AG04449 (cell line): ENCODE measurements around the gene MUCL3.

Experiments used
- CTCF ChIA-PET: fragments of 350-600 bp; formaldehyde crosslinking; extraction: SDS; loops from one replicate; lab custom pipeline; 2021; ENCODE audit warnings: antibody characterized with exemption; lab: Yijun Ruan, JAX
- POLR2A ChIA-PET: fragments of 400-600, 350-600 bp; formaldehyde crosslinking; extraction: SDS; loops from one replicate; lab custom pipeline; 2020; ENCODE audit warnings: antibody characterized with exemption, inconsistent platforms; lab: Yijun Ruan, JAX
- DNase-seq: peaks from one replicate; pipeline ENCODE4 v3.0.0-alpha.2; 2010; ENCODE audit warnings: low read depth, low spot score
- H3K4me3 ChIP-seq: 2 replicates; pipeline ENCODE4 v1.5.1; 2011; ENCODE audit warnings: low read depth, mild to moderate bottlenecking, control low read depth, low read length
- CTCF ChIP-seq: IDR thresholded peaks from one replicate; pipeline ENCODE4 v1.5.1; 2011; ENCODE audit warnings: mild to moderate bottlenecking, moderate library complexity, low read length, control low read depth, inconsistent platforms; ENCODE audit not compliant: insufficient read depth; ENCODE audit errors: missing control alignments

MUCL3 gene

DNA sequence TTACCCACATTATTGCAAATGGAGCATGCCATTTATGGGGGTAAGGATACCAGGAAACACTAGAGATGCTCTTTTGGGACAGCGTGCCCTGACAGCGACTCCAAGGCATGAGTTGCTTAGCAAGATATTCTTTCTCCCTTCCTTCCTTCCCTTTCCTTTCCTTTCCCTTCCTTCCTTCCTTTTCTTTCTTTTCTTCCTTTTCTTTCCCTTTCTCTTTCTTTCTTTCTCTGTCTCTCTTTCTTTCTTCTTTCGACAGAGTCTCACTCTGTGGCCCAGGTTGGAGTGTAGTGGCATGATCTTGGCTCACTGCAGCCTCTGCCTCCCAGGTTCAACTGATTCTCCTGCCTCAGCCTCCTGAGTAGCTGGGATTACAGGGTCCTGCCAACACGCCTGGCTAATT lies 3.3 kb downstream of the MUCL3 start:
- TF ChIP-seq CTCF: no peak
- ChIA-PET POLR2A (no interaction called here), CTCF (interaction anchor here (1.5 to 7.0 kb wide), 5 partner anchors 12 to 136 kb away, joined by 6 to 104 read pairs (median 31); partner anchors contain the start of gene VARS2)
- H3K4me3 ChIP-seq: no peak overlapping the region
- DNase-seq: no peak

- no peak for TF ChIP-seq CTCF
- no peak for DNase-seq
- POLR2A ChIA-PET: no interaction called here
- no peak overlapping the region for H3K4me3 ChIP-seq
- CTCF ChIA-PET: interaction anchor here (0.6 to 6.1 kb wide), 6 partner anchors 9 to 142 kb away, joined by 3 to 104 read pairs (median 6); no protein-coding TSS in a partner anchor
These were observed 4.5 kb downstream of the MUCL3 start for GRCh38 chr6:30945281-30945680.

DNA sequence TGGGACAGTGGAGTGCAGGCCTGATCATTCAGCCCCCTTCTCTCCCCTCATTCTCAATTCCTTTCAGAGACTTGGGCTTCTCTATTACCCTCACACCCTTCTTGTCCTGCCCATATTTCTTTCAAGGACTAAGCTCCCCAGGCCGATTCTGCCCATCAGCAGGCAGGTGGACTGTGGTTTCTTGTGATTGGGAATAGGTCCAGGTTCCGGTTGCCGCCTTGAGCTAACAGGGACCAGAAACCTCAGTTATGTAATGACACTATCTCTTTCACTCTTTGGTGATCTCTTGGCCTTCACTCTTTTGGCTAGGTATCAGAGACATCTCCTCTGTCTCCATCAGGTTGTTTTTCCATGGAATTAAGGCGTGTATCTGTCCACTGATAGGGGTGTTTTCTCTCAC lies 6.5 kb downstream of the MUCL3 start:
- no peak overlapping the region for H3K4me3 ChIP-seq
- CTCF ChIA-PET: interaction anchor here (2.2 to 2.7 kb wide), 2 partner anchors 123 to 140 kb away, joined by 9 to 16 read pairs; no protein-coding TSS in a partner anchor
- no peak for TF ChIP-seq CTCF
- no peak for DNase-seq
- POLR2A ChIA-PET: no interaction called here

- no peak for DNase-seq
- POLR2A ChIA-PET: no interaction called here
- TF ChIP-seq CTCF: no peak
- H3K4me3 ChIP-seq: no peak overlapping the region
- CTCF ChIA-PET: interaction anchor here (1.0 to 1.9 kb wide), 3 partner anchors 120 to 131 kb away, joined by 3 to 8 read pairs (median 3); no protein-coding TSS in a partner anchor
These were observed 8.0 kb downstream of the MUCL3 start for GRCh38 chr6:30948811-30949210.

- ChIA-PET POLR2A (no interaction called here), CTCF (interaction anchor here (1.0 kb wide), 1 partner anchor 9 kb away, joined by 8 read pairs; no protein-coding TSS in a partner anchor)
- no peak for TF ChIP-seq CTCF
These were observed 11.2 kb downstream of the MUCL3 start for GRCh38 chr6:30951907-30952469.

GRCh38 chr6:30954631-30955366 lies 14.0 kb downstream of the MUCL3 start:
- no peak for TF ChIP-seq CTCF
- peak overlapping the region; percentile 40 for H3K4me3 ChIP-seq
- DNase-seq: no peak
- POLR2A ChIA-PET: no interaction called here
- CTCF ChIA-PET: interaction anchor here (0.9 to 1.7 kb wide), 4 partner anchors 12 to 114 kb away, joined by 3 to 11 read pairs (median 6); no protein-coding TSS in a partner anchor

More at GRCh38 chr6:30951907-30952469, 11.2 kb downstream of the MUCL3 start:
- no peak for DNase-seq
- H3K4me3 ChIP-seq: no peak overlapping the region
